Colon (tissue), 2 donors: ENCODE data around the gene HSD17B10.
A peak's percentile ranks its signal among the peaks of the same experiment; 100 is the strongest.
"Not testable (repeated sequence)": the region's sequence is repeated elsewhere in the genome, so short reads cannot be mapped to it uniquely, and the experiment has no call there.

Source experiments
- FAIRE-seq: peaks from 2 replicates; lab custom pipeline; 2012; peaks lifted over from hg19 to GRCh38; lab: Jason Lieb, UNC
- donor health status: control.
- donor health status: control.

Gene HSD17B10

GRCh38 chrX:53433651-53434639, at the start of gene HSD17B10:
Gene HSD17B10, minus strand, starts transcription at chrX:53434370. Its CDS starts 25 bp downstream, at chrX:53434345.
- FAIRE-seq: peak; percentile 92

- FAIRE-seq: no peak
These were observed 49.2 kb upstream of the HSD17B10 start for GRCh38 chrX:53483416-53483815.

- no peak for FAIRE-seq
These were observed 47.8 kb upstream of the HSD17B10 start for GRCh38 chrX:53481816-53482465.

GRCh38 chrX:53481093-53481492, 46.9 kb upstream of the HSD17B10 start:
- no peak for FAIRE-seq

GRCh38 chrX:53479301-53479700, 45.1 kb upstream of the HSD17B10 start:
- no peak for FAIRE-seq

GRCh38 chrX:53476371-53476770, 42.2 kb upstream of the HSD17B10 start:
- FAIRE-seq: no peak

GRCh38 chrX:53474707-53475106, 40.5 kb upstream of the HSD17B10 start:
- FAIRE-seq: no peak

GRCh38 chrX:53471346-53471745, 37.2 kb upstream of the HSD17B10 start:
- no peak for FAIRE-seq

GRCh38 chrX:53468659-53469058, 34.5 kb upstream of the HSD17B10 start:
- FAIRE-seq: not testable (repeated sequence)

GRCh38 chrX:53458082-53458481, 23.9 kb upstream of the HSD17B10 start:
- FAIRE-seq: no peak

- FAIRE-seq: no peak
These were observed 22.1 kb upstream of the HSD17B10 start for GRCh38 chrX:53456254-53456653.

GRCh38 chrX:53452812-53453211, 18.6 kb upstream of the HSD17B10 start:
- no peak for FAIRE-seq

- FAIRE-seq: no peak
These were observed 15.5 kb upstream of the HSD17B10 start for GRCh38 chrX:53449632-53450031.

- FAIRE-seq: no peak
These were observed 13.3 kb upstream of the HSD17B10 start for GRCh38 chrX:53447441-53447840.

GRCh38 chrX:53445977-53446376, 11.8 kb upstream of the HSD17B10 start:
- FAIRE-seq: no peak

- no peak for FAIRE-seq
These were observed 8.1 kb upstream of the HSD17B10 start for GRCh38 chrX:53442322-53442631.

- FAIRE-seq: peak; percentile 5
These were observed 7.6 kb upstream of the HSD17B10 start for GRCh38 chrX:53441531-53442321.

- no peak for FAIRE-seq
These were observed 6.7 kb upstream of the HSD17B10 start for GRCh38 chrX:53440621-53441517.

GRCh38 chrX:53440101-53440500, 5.9 kb upstream of the HSD17B10 start:
- FAIRE-seq: peak; percentile 69

GRCh38 chrX:53438832-53439230, 4.7 kb upstream of the HSD17B10 start:
- FAIRE-seq: no peak

GRCh38 chrX:53438174-53438831, 4.1 kb upstream of the HSD17B10 start:
- FAIRE-seq: no peak
